Immature natural killer cell (primary cell): Measurements from ENCODE around the gene CCL24. TPM values are rescaled to one million over a fixed set of nuclear protein-coding genes. Genes with fewer than 3 reads are reported as not detected.
"Not testable (repeated sequence)": the region's sequence is repeated elsewhere in the genome, so short reads cannot be mapped to it uniquely, and the experiment has no call there.

Source experiments
- DNase-seq, 3 donors: peaks; one replicate each; pipeline ENCODE4 v3.0.0; 2022; ENCODE audit warnings: mixed read lengths in 1 of 3
- H3K27ac Mint-ChIP-seq, 6 donors: one replicate each; pipeline ENCODE4 v1.8.0; 2020; ENCODE audit warnings: mixed read lengths in 6 of 6, mild to moderate bottlenecking in 5 of 6, inconsistent platforms in 4 of 6, moderate library complexity in 3 of 6
- H3K27me3 Mint-ChIP-seq, 3 donors: one replicate each; pipeline ENCODE4 v1.8.0; 2020 to 2021; ENCODE audit warnings: low read depth in 3 of 3, mild to moderate bottlenecking in 3 of 3, mixed read lengths in 3 of 3, moderate library complexity in 3 of 3, inconsistent platforms in 1 of 3
- H3K36me3 Mint-ChIP-seq, 3 donors: one replicate each; pipeline ENCODE4 v1.8.0; 2020; ENCODE audit warnings: mixed read lengths in 3 of 3, inconsistent platforms in 2 of 3, mild to moderate bottlenecking in 2 of 3
- H3K4me1 Mint-ChIP-seq, 2 donors: one replicate each; pipeline ENCODE4 v1.8.0; 2020; ENCODE audit warnings: inconsistent platforms in 2 of 2, mild to moderate bottlenecking in 2 of 2, mixed read lengths in 2 of 2, moderate library complexity in 1 of 2
- H3K4me3 Mint-ChIP-seq, 5 donors: one replicate each; pipeline ENCODE4 v1.8.0; 2020; ENCODE audit warnings: mild to moderate bottlenecking in 5 of 5, mixed read lengths in 5 of 5, inconsistent platforms in 3 of 5, moderate library complexity in 3 of 5
- H3K9me3 Mint-ChIP-seq, 6 donors: one replicate each; pipeline ENCODE4 v1.8.0; 2020; ENCODE audit warnings: mild to moderate bottlenecking in 6 of 6, mixed read lengths in 6 of 6, inconsistent platforms in 4 of 6, moderate library complexity in 3 of 6
- polyA plus RNA-seq, 3 donors: library from polyadenylated mRNA; unstranded; fragments of 300-500 nt; fragmentation: Illumina TruSeq; gene quantifications; one replicate each; pipeline ENCODE4 v1.2.3, GENCODE V29; 2021

Gene CCL24
- polyA plus RNA-seq: not detected

- H3K27ac Mint-ChIP-seq: no peak within 1 kb of the TSS
Measured at GRCh38 chr7:75813781-75814236, at the start of gene CCL24. CCL24 (minus strand) TSS chr7:75813806; CDS start chr7:75813715, 91 bp downstream.

GRCh38 chr7:75861636-75862035 is 48.0 kb upstream of the CCL24 start:
- Mint-ChIP-seq H3K27me3 (peaks cover 0 to 6% (median 4%) of the 10 kb centered on the region in 3 donors), H3K36me3 (no peaks in the 10 kb centered on the region), H3K27ac (no peak overlapping the region), H3K9me3 (no peaks in the 10 kb centered on the region), H3K4me1 (no peaks in the 10 kb centered on the region), H3K4me3 (no peak overlapping the region)
- no peak for DNase-seq

More at GRCh38 chr7:75813781-75814236, at the start of gene CCL24:
- DNase-seq: no peak
- Mint-ChIP-seq H3K36me3 (no peaks in the 10 kb centered on the region), H3K4me1 (no peaks in the 10 kb centered on the region), H3K27me3 (peaks cover 0 to 11% (median 4%) of the 10 kb centered on the region in 3 donors), H3K4me3 (no peak within 1 kb of the TSS), H3K9me3 (no peaks in the 10 kb centered on the region)

- DNase-seq: no peak
- Mint-ChIP-seq H3K4me1 (no peaks in the 10 kb centered on the region), H3K27me3 (peaks cover 1 to 4% (median 3%) of the 10 kb centered on the region in 3 donors), H3K36me3 (no peaks in the 10 kb centered on the region), H3K27ac (no peak overlapping the region), H3K9me3 (no peaks in the 10 kb centered on the region), H3K4me3 (no peak overlapping the region)
Measured at GRCh38 chr7:75858410-75858809, 44.8 kb upstream of the CCL24 start.

GRCh38 chr7:75856536-75856935 is 42.9 kb upstream of the CCL24 start:
- H3K9me3 Mint-ChIP-seq: peaks cover 0 to 2% (median 0%) of the 10 kb centered on the region in 6 donors
- no peaks in the 10 kb centered on the region for H3K36me3 Mint-ChIP-seq
- H3K4me3 Mint-ChIP-seq: no peak overlapping the region
- no peak for DNase-seq
- no peak overlapping the region for H3K27ac Mint-ChIP-seq
- H3K4me1 Mint-ChIP-seq: no peaks in the 10 kb centered on the region
- peaks cover 1 to 4% (median 3%) of the 10 kb centered on the region in 3 donors for H3K27me3 Mint-ChIP-seq

- H3K4me1 Mint-ChIP-seq, H3K9me3 Mint-ChIP-seq, H3K27me3 Mint-ChIP-seq, H3K36me3 Mint-ChIP-seq, H3K27ac Mint-ChIP-seq, DNase-seq, H3K4me3 Mint-ChIP-seq: not testable (repeated sequence)
Measured at GRCh38 chr7:75854813-75855345, 41.3 kb upstream of the CCL24 start.

- Mint-ChIP-seq H3K4me3 (no peak overlapping the region), H3K27ac (no peak overlapping the region), H3K36me3 (no peaks in the 10 kb centered on the region), H3K9me3 (peaks cover 0 to 2% (median 0%) of the 10 kb centered on the region in 6 donors), H3K4me1 (no peaks in the 10 kb centered on the region), H3K27me3 (peaks cover 0 to 4% (median 1%) of the 10 kb centered on the region in 3 donors)
- DNase-seq: no peak
Measured at GRCh38 chr7:75854233-75854632, 40.6 kb upstream of the CCL24 start.

GRCh38 chr7:75850235-75850634 is 36.6 kb upstream of the CCL24 start:
- H3K4me1 Mint-ChIP-seq: no peaks in the 10 kb centered on the region
- H3K9me3 Mint-ChIP-seq: peaks cover 0 to 2% (median 0%) of the 10 kb centered on the region in 6 donors
- DNase-seq: no peak
- no peaks in the 10 kb centered on the region for H3K36me3 Mint-ChIP-seq
- no peak overlapping the region for H3K27ac Mint-ChIP-seq
- H3K27me3 Mint-ChIP-seq: peaks cover 0 to 5% (median 0%) of the 10 kb centered on the region in 3 donors
- no peak overlapping the region for H3K4me3 Mint-ChIP-seq

- Mint-ChIP-seq H3K4me3 (no peak overlapping the region), H3K36me3 (no peaks in the 10 kb centered on the region), H3K27me3 (peaks cover 0 to 5% (median 0%) of the 10 kb centered on the region in 3 donors), H3K9me3 (peaks cover 0 to 2% (median 0%) of the 10 kb centered on the region in 6 donors), H3K27ac (no peak overlapping the region), H3K4me1 (no peaks in the 10 kb centered on the region)
- DNase-seq: no peak
Measured at GRCh38 chr7:75849573-75849972, 36.0 kb upstream of the CCL24 start.

GRCh38 chr7:75847707-75848106 is 34.1 kb upstream of the CCL24 start:
- Mint-ChIP-seq H3K4me1 (no peaks in the 10 kb centered on the region), H3K27me3 (peaks cover 0 to 5% (median 2%) of the 10 kb centered on the region in 3 donors), H3K9me3 (no peaks in the 10 kb centered on the region), H3K36me3 (no peaks in the 10 kb centered on the region), H3K4me3 (no peak overlapping the region), H3K27ac (no peak overlapping the region)
- DNase-seq: no peak

GRCh38 chr7:75845132-75845531 is 31.5 kb upstream of the CCL24 start:
- not testable (repeated sequence) for H3K9me3 Mint-ChIP-seq, H3K4me3 Mint-ChIP-seq, H3K27me3 Mint-ChIP-seq, H3K27ac Mint-ChIP-seq, DNase-seq, H3K36me3 Mint-ChIP-seq, H3K4me1 Mint-ChIP-seq

GRCh38 chr7:75844158-75844557 is 30.6 kb upstream of the CCL24 start:
- no peak for DNase-seq

GRCh38 chr7:75843613-75844116 is 30.1 kb upstream of the CCL24 start:
- Mint-ChIP-seq H3K4me1 (no peaks in the 10 kb centered on the region), H3K4me3 (no peak overlapping the region), H3K27ac (no peak overlapping the region), H3K27me3 (peaks cover 0 to 3% (median 2%) of the 10 kb centered on the region in 3 donors), H3K9me3 (no peaks in the 10 kb centered on the region), H3K36me3 (no peaks in the 10 kb centered on the region)
- no peak for DNase-seq

More at GRCh38 chr7:75844158-75844557, 30.6 kb upstream of the CCL24 start:
- Mint-ChIP-seq H3K9me3 (no peaks in the 10 kb centered on the region), H3K36me3 (no peaks in the 10 kb centered on the region), H3K27me3 (peaks cover 0 to 5% (median 3%) of the 10 kb centered on the region in 3 donors), H3K4me3 (no peak overlapping the region), H3K4me1 (no peaks in the 10 kb centered on the region), H3K27ac (no peak overlapping the region)

GRCh38 chr7:75842836-75843446 is 29.3 kb upstream of the CCL24 start:
- Mint-ChIP-seq H3K4me3 (no peak overlapping the region), H3K36me3 (no peaks in the 10 kb centered on the region)
- DNase-seq: no peak

GRCh38 chr7:75840029-75840428 is 26.4 kb upstream of the CCL24 start:
- Mint-ChIP-seq H3K27me3 (peaks cover 0 to 3% (median 3%) of the 10 kb centered on the region in 3 donors), H3K4me3 (no peak overlapping the region), H3K9me3 (peaks cover 0 to 1% (median 0%) of the 10 kb centered on the region in 6 donors), H3K27ac (no peak overlapping the region), H3K4me1 (no peaks in the 10 kb centered on the region), H3K36me3 (no peaks in the 10 kb centered on the region)
- DNase-seq: no peak

More at GRCh38 chr7:75842836-75843446, 29.3 kb upstream of the CCL24 start:
- no peak overlapping the region for H3K27ac Mint-ChIP-seq
- H3K4me1 Mint-ChIP-seq: no peaks in the 10 kb centered on the region
- peaks cover 0 to 5% (median 3%) of the 10 kb centered on the region in 3 donors for H3K27me3 Mint-ChIP-seq
- H3K9me3 Mint-ChIP-seq: peaks cover 0 to 1% (median 0%) of the 10 kb centered on the region in 6 donors
